CD4-positive, alpha-beta T cell (primary cell): ENCODE measurements around the gene ZNF688. TPM values are rescaled to one million over a fixed set of nuclear protein-coding genes. Genes with fewer than 3 reads are reported as not detected.

Source experiments
- ATAC-seq: fragments of 200-7000 bp; cut with Tn5 transposase; one replicate; pipeline ENCODE4 v1.10.0; 2022; ENCODE audit warnings: mild to moderate bottlenecking; ENCODE audit not compliant: poor library complexity
- CTCF ChIA-PET: fragments of 350-600 bp; sonication (Branson Sonifier 250); formaldehyde crosslinking; loops from one replicate; lab custom pipeline; 2021; ENCODE audit warnings: antibody characterized with exemption, inconsistent platforms; lab: Charles Lee
- POLR2A ChIA-PET: fragments of 350-600 bp; sonication (Branson Sonifier 250); formaldehyde crosslinking; loops from one replicate; lab custom pipeline; 2021; ENCODE audit warnings: antibody characterized with exemption, inconsistent platforms; lab: Charles Lee
- DNase-seq, 14 experiments: peaks; one replicate each; pipeline ENCODE4 v3.0.0-alpha.2; 2013 to 2020; ENCODE audit warnings: mixed read lengths in 2 of 14
- H3K27ac ChIP-seq, 2 donors: one replicate each; pipeline versions ENCODE4 v1.5.1 to v1.7.0; 2013; ENCODE audit warnings: low read length in 2 of 2, low read depth in 1 of 2, mild to moderate bottlenecking in 1 of 2
- H3K27me3 ChIP-seq, 2 experiments: 1 replicate in 1 of 2; 2 replicates in 1 of 2; pipeline versions ENCODE4 v1.6.1 to v1.7.0; 2013; ENCODE audit warnings: low read length in 2 of 2, control low read depth in 1 of 2, mild to moderate bottlenecking in 1 of 2, moderate library complexity in 1 of 2; ENCODE audit not compliant: insufficient read depth in 2 of 2, control insufficient read depth in 1 of 2
- H3K36me3 ChIP-seq: one replicate; pipeline ENCODE4 v1.6.1; 2013; ENCODE audit warnings: low read length, control low read depth; ENCODE audit not compliant: insufficient read depth
- H3K4me1 ChIP-seq: one replicate; pipeline ENCODE4 v1.6.1; 2013; ENCODE audit warnings: low read length, control low read depth; ENCODE audit not compliant: insufficient read depth
- H3K4me3 ChIP-seq: one replicate; pipeline ENCODE4 v1.5.1; 2013; ENCODE audit warnings: mild to moderate bottlenecking, low read length, moderate library complexity
- H3K9me3 ChIP-seq, 2 experiments: 1 replicate in 1 of 2; 2 replicates in 1 of 2; pipeline versions ENCODE4 v1.6.1 to v1.7.0; 2013; ENCODE audit warnings: low read length in 2 of 2, mild to moderate bottlenecking in 2 of 2, control low read depth in 1 of 2, moderate library complexity in 1 of 2; ENCODE audit not compliant: control insufficient read depth in 1 of 2, insufficient read depth in 1 of 2
- H3K27ac Mint-ChIP-seq: one replicate; pipeline ENCODE4 v1.8.0; 2020; ENCODE audit warnings: mixed read lengths
- H3K27me3 Mint-ChIP-seq: one replicate; pipeline ENCODE4 v1.8.0; 2021; ENCODE audit warnings: mixed read lengths
- H3K36me3 Mint-ChIP-seq: one replicate; pipeline ENCODE4 v1.8.0; 2021; ENCODE audit warnings: low read depth, mixed read lengths
- H3K4me1 Mint-ChIP-seq: one replicate; pipeline ENCODE4 v1.8.0; 2021; ENCODE audit warnings: low read depth, mixed read lengths
- H3K4me3 Mint-ChIP-seq: one replicate; pipeline ENCODE4 v1.8.0; 2020; ENCODE audit warnings: mild to moderate bottlenecking, mixed read lengths
- H3K9me3 Mint-ChIP-seq: one replicate; pipeline ENCODE4 v1.8.0; 2020; ENCODE audit warnings: mixed read lengths
- intact Hi-C, 2 experiments: fragments of 100-400 bp; cut with DNase I in 1 of 2; cut with micrococcal nuclease in 1 of 2; formaldehyde crosslinking; loops; one replicate each; pipeline versions ENCODE4 v1.15.1 to v1.9.0; 2023 to 2025; cut with DNase I, micrococcal nuclease
- total RNA-seq, 174 experiments: library from RNA in 2 of 174; stranded (reverse) in 2 of 174; gene quantifications; one replicate each; pipeline ENCODE4 v1.2.3 and lab custom pipeline; 2021 to 2026
- TF ChIP-seq, protein P1 (sequence below): fragments of 200-600 bp; IDR thresholded peaks from one replicate; pipeline ENCODE4 v1.8.0; 2022; ENCODE audit warnings: antibody characterized with exemption, mild to moderate bottlenecking

Gene ZNF688
- total RNA-seq, 2 experiments from 2014 or later = 8.8 to 9.6 TPM

- ATAC-seq = no peak
- no peaks in the 10 kb centered on the region for H3K27me3 ChIP-seq
- peaks cover 8% of the 10 kb centered on the region for H3K36me3 ChIP-seq
- H3K4me3 ChIP-seq = no peak overlapping the region
- peaks cover 56% of the 10 kb centered on the region for H3K4me1 ChIP-seq
- H3K9me3 ChIP-seq = no peaks in the 10 kb centered on the region
- TF ChIP-seq, protein P1, sequence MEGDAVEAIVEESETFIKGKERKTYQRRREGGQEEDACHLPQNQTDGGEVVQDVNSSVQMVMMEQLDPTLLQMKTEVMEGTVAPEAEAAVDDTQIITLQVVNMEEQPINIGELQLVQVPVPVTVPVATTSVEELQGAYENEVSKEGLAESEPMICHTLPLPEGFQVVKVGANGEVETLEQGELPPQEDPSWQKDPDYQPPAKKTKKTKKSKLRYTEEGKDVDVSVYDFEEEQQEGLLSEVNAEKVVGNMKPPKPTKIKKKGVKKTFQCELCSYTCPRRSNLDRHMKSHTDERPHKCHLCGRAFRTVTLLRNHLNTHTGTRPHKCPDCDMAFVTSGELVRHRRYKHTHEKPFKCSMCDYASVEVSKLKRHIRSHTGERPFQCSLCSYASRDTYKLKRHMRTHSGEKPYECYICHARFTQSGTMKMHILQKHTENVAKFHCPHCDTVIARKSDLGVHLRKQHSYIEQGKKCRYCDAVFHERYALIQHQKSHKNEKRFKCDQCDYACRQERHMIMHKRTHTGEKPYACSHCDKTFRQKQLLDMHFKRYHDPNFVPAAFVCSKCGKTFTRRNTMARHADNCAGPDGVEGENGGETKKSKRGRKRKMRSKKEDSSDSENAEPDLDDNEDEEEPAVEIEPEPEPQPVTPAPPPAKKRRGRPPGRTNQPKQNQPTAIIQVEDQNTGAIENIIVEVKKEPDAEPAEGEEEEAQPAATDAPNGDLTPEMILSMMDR = no peak
- DNase-seq = no peak
- no peaks in the 10 kb centered on the region for H3K36me3 Mint-ChIP-seq
- CTCF ChIA-PET = interaction anchor here (0.9 kb wide), 1 partner anchor 33 kb away, joined by 4 read pairs; no protein-coding TSS in a partner anchor
- H3K27ac Mint-ChIP-seq = peak overlapping the region; percentile 7
- peaks cover 38% of the 10 kb centered on the region for H3K4me1 Mint-ChIP-seq
- no peaks in the 10 kb centered on the region for H3K9me3 Mint-ChIP-seq
- no peak overlapping the region for H3K4me3 Mint-ChIP-seq
- no peaks in the 10 kb centered on the region for H3K27me3 Mint-ChIP-seq
- no peak overlapping the region for H3K27ac ChIP-seq
- intact Hi-C loops = no loop called here
- POLR2A ChIA-PET = interaction anchor here (0.8 to 3.0 kb wide), 2 partner anchors 14 to 30 kb away, joined by 3 to 9 read pairs; partner anchors contain the start of gene ZNF747
Measured at GRCh38 chr16:30565526-30565925, 6.0 kb downstream of the ZNF688 start.

- DNase-seq = no peak
- Mint-ChIP-seq H3K27me3 (no peaks in the 10 kb centered on the region), H3K4me1 (peaks cover 33% of the 10 kb centered on the region), H3K27ac (no peak overlapping the region), H3K9me3 (no peaks in the 10 kb centered on the region), H3K36me3 (peaks cover 9% of the 10 kb centered on the region), H3K4me3 (peak overlapping the region; percentile 85)
- ChIA-PET CTCF (interaction anchor here (1.1 to 1.2 kb wide), 2 partner anchors 10 to 132 kb away, joined by 3 to 4 read pairs; partner anchors contain the start of genes DCTPP1 and ZNF688), POLR2A (interaction anchor here (1.4 to 2.7 kb wide), 5 partner anchors 10 to 497 kb away, joined by 3 to 38 read pairs (median 5); partner anchors contain the start of genes ALDOA, PRR14, ZNF688 and ZNF747)
- TF ChIP-seq, protein P1 = no peak
- intact Hi-C loops = no loop called here
- Histone ChIP-seq H3K9me3 (no peaks in the 10 kb centered on the region), H3K4me1 (peaks cover 39% of the 10 kb centered on the region), H3K4me3 (peak overlapping the region; percentile 61), H3K36me3 (no peaks in the 10 kb centered on the region), H3K27ac (no peak overlapping the region), H3K27me3 (no peaks in the 10 kb centered on the region)
- ATAC-seq = no peak
Measured at GRCh38 chr16:30562021-30562420, 9.5 kb downstream of the ZNF688 start.

DNA sequence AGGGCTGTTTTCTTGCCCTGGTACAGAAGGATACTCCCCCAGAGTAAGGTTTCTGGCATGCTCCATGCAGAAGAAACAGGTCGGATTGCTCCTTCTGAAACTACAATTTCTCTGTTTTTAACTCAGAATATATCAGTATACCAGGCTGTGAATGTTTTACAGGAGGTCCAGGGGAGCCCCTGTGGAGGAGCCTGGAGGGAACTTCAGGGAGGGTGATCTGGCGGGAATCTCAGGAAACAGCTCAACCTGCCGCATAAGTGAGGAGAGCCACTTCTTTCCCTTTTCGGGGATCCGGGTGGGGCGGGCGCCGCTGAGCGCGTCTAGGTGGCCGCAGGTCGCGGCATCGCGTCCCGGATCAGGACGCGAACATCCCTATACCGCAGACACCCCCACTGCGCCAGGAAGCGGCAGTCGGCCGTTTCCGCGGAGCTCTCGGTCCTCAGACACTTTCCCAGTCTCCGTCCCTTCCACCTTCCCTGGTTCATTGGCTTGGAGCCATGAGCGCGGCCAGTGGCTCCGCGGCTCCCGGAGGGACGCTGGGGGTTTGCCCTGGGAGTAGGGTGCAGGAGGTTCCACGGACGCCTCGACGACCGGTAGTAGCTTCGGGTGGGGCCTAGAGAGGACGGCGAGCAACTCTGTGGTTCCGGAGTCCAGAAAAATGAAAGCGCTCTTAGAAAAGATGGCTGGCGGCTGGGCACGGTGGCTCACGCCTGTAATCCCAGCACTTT lies 10.3 kb downstream of the ZNF688 start:
- no peaks in the 10 kb centered on the region for H3K9me3 Mint-ChIP-seq
- no peaks in the 10 kb centered on the region for H3K27me3 Mint-ChIP-seq
- peaks cover 31% of the 10 kb centered on the region for H3K4me1 Mint-ChIP-seq
- ChIA-PET POLR2A (interaction anchor here (1.4 to 2.7 kb wide), 5 partner anchors 10 to 496 kb away, joined by 3 to 38 read pairs (median 5); partner anchors contain the start of genes ALDOA, PRR14, ZNF688 and ZNF747), CTCF (interaction anchor here (1.1 kb wide), 1 partner anchor 131 kb away, joined by 3 read pairs; the partner anchor contains the start of gene DCTPP1)
- peak overlapping the region; percentile 61 for H3K4me3 ChIP-seq
- H3K4me1 ChIP-seq = peaks cover 39% of the 10 kb centered on the region
- ATAC-seq = no peak
- H3K27ac Mint-ChIP-seq = peak overlapping the region; percentile 84
- intact Hi-C loops = no loop called here
- no peaks in the 10 kb centered on the region for H3K27me3 ChIP-seq
- peak in 5 of 14 experiments; percentile 15 to 43 (median 38) for DNase-seq
- peak overlapping the region; percentile 85 for H3K4me3 Mint-ChIP-seq
- peaks cover 12% of the 10 kb centered on the region for H3K36me3 Mint-ChIP-seq
- peaks cover 3% of the 10 kb centered on the region for H3K36me3 ChIP-seq
- no peaks in the 10 kb centered on the region for H3K9me3 ChIP-seq
- peak overlapping the region in 1 of 2 donors; percentile 19 for H3K27ac ChIP-seq
- TF ChIP-seq, protein P1 = no peak
